H1 (cell line): Measurements from ENCODE around the gene TGFA. TPM values are rescaled to one million over a fixed set of nuclear protein-coding genes. Genes with fewer than 3 reads are reported as not detected.

Experiments
- CTCF ChIA-PET: fragments of 300-600 bp; sonication (Branson Sonifier 250); formaldehyde crosslinking; loops from one replicate; lab custom pipeline; 2021; ENCODE audit not compliant: partially characterized antibody; lab: Charles Lee
- POLR2A ChIA-PET: fragments of 300-600 bp; sonication (Branson Sonifier 250); formaldehyde crosslinking; loops from one replicate; lab custom pipeline; 2021; ENCODE audit warnings: inconsistent platforms; ENCODE audit not compliant: partially characterized antibody; lab: Charles Lee
- DNase-seq, 2 experiments: peaks; one replicate each; pipeline versions ENCODE4 v3.0.0 to v3.0.0-alpha.2; 2010 to 2022; ENCODE audit warnings: low spot score in 2 of 2, low read depth in 1 of 2, mixed read lengths in 1 of 2
- FAIRE-seq: peaks from 2 replicates; lab custom pipeline; 2011; peaks lifted over from hg19 to GRCh38; lab: Jason Lieb, UNC
- H2AFZ ChIP-seq: 2 replicates; pipeline ENCODE4 v1.8.1; 2012; ENCODE audit warnings: low read length, inconsistent platforms
- H2AK5ac ChIP-seq: 2 replicates; pipeline ENCODE4 v1.6.1; 2013; ENCODE audit warnings: low read depth, low read length
- H2BK120ac ChIP-seq: replicated peaks from 2 replicates; pipeline ENCODE3; 2013; ENCODE audit warnings: low read depth, low read length, inconsistent platforms
- H2BK12ac ChIP-seq: 2 replicates; pipeline ENCODE4 v1.6.1; 2013; ENCODE audit warnings: low read depth, low read length
- H2BK15ac ChIP-seq: 2 replicates; pipeline ENCODE4 v1.6.1; 2013; ENCODE audit warnings: low read length
- H2BK20ac ChIP-seq: 2 replicates; pipeline ENCODE4 v1.6.1; 2013; ENCODE audit warnings: low read length
- H2BK5ac ChIP-seq: 2 replicates; pipeline ENCODE4 v1.6.1; 2013; ENCODE audit warnings: low read depth, low read length
- H3K14ac ChIP-seq: 2 replicates; pipeline ENCODE4 v1.6.1; 2013; ENCODE audit warnings: inconsistent platforms; ENCODE audit not compliant: insufficient read length
- H3K18ac ChIP-seq: 2 replicates; pipeline ENCODE4 v1.6.1; 2013; ENCODE audit warnings: low read length; ENCODE audit errors: extremely low read depth
- H3K23ac ChIP-seq: 2 replicates; pipeline ENCODE4 v1.6.1; 2013; ENCODE audit warnings: inconsistent platforms; ENCODE audit not compliant: insufficient read length
- H3K23me2 ChIP-seq: 2 replicates; pipeline ENCODE4 v1.6.1; 2013; ENCODE audit warnings: low read depth, low read length
- H3K27ac ChIP-seq: 2 replicates; pipeline ENCODE4 v1.6.1; 2011; ENCODE audit warnings: low read depth, low read length, inconsistent platforms
- H3K27me3 ChIP-seq, 4 experiments: replicated peaks in 1 of 4; 1 replicate in 1 of 4; 2 replicates in 3 of 4; pipeline versions ENCODE4 v1.6.1 to v1.8.1; 2011 to 2013; ENCODE audit warnings: low read length in 3 of 4, mild to moderate bottlenecking in 3 of 4, inconsistent platforms in 2 of 4, mixed read lengths in 2 of 4, moderate library complexity in 1 of 4; ENCODE audit not compliant: control insufficient read depth in 3 of 4, insufficient read depth in 3 of 4; ENCODE audit errors: extremely low read depth in 1 of 4
- H3K36me3 ChIP-seq, 4 experiments: 2 replicates each; pipeline versions ENCODE4 v1.6.1 to v1.8.1; 2011 to 2013; ENCODE audit warnings: mild to moderate bottlenecking in 4 of 4, low read length in 3 of 4, moderate library complexity in 2 of 4, control low read depth in 1 of 4, inconsistent platforms in 1 of 4; ENCODE audit not compliant: insufficient read depth in 4 of 4, control insufficient read depth in 2 of 4
- H3K4ac ChIP-seq: replicated peaks from 2 replicates; pipeline ENCODE3; 2013; ENCODE audit warnings: low read length, low read depth, mixed read lengths, inconsistent platforms; ENCODE audit not compliant: insufficient read length
- H3K4me1 ChIP-seq, 4 experiments: replicated peaks in 1 of 4; 1 replicate in 1 of 4; 2 replicates in 3 of 4; pipeline versions ENCODE4 v1.6.1 to v1.8.1; 2011 to 2013; ENCODE audit warnings: low read length in 3 of 4, inconsistent platforms in 2 of 4, mixed read lengths in 1 of 4; ENCODE audit not compliant: insufficient read depth in 4 of 4, control insufficient read depth in 3 of 4
- H3K4me2 ChIP-seq, 2 experiments: 2 replicates each; pipeline versions ENCODE4 v1.6.1 to v1.8.1; 2011 to 2013; ENCODE audit warnings: low read depth in 2 of 2, low read length in 2 of 2, control low read depth in 1 of 2, inconsistent platforms in 1 of 2, mild to moderate bottlenecking in 1 of 2; ENCODE audit not compliant: insufficient read depth in 1 of 2
- H3K4me3 ChIP-seq, 4 experiments: fragments of 200-600, 300-600 bp in 1 of 4; sonication (generic), shearing (Covaris generic), sonication (Bioruptor Twin) in 1 of 4; 2 replicates each; pipeline versions ENCODE4 v1.5.1 to v1.8.1; 2011 to 2016; ENCODE audit warnings: low read length in 4 of 4, low read depth in 3 of 4, control low read depth in 2 of 4, inconsistent platforms in 2 of 4, mild to moderate bottlenecking in 2 of 4, mixed read lengths in 1 of 4, moderate library complexity in 1 of 4; ENCODE audit not compliant: insufficient read depth in 2 of 4; ENCODE audit errors: extremely low read depth in 1 of 4
- H3K56ac ChIP-seq: replicated peaks from 2 replicates; pipeline ENCODE3; 2013; ENCODE audit warnings: low read depth, mild to moderate bottlenecking, mixed read lengths, low read length, inconsistent platforms; ENCODE audit not compliant: insufficient read length
- H3K79me1 ChIP-seq: 2 replicates; pipeline ENCODE4 v1.6.1; 2013; ENCODE audit warnings: low read depth, low read length, control low read depth
- H3K79me2 ChIP-seq, 2 experiments: 2 replicates each; pipeline versions ENCODE4 v1.6.1 to v1.8.1; 2012 to 2013; ENCODE audit warnings: low read length in 2 of 2, mild to moderate bottlenecking in 2 of 2, inconsistent platforms in 1 of 2; ENCODE audit not compliant: insufficient read depth in 2 of 2, control insufficient read depth in 1 of 2
- H3K9ac ChIP-seq, 4 experiments: replicated peaks in 1 of 4; 1 replicate in 1 of 4; 2 replicates in 3 of 4; pipeline versions ENCODE4 v1.6.1 to v1.8.1; 2011 to 2013; ENCODE audit warnings: low read depth in 3 of 4, low read length in 3 of 4, control low read depth in 2 of 4, mild to moderate bottlenecking in 2 of 4, moderate library complexity in 2 of 4, inconsistent platforms in 1 of 4; ENCODE audit errors: extremely low read depth in 1 of 4
- H3K9me3 ChIP-seq, 2 experiments: 2 replicates each; pipeline versions ENCODE4 v1.6.1 to v1.8.1; 2012 to 2013; ENCODE audit warnings: mild to moderate bottlenecking in 2 of 2, moderate library complexity in 2 of 2, control low read depth in 1 of 2, inconsistent platforms in 1 of 2, low read depth in 1 of 2, low read length in 1 of 2, mixed read lengths in 1 of 2; ENCODE audit not compliant: insufficient read depth in 2 of 2
- H4K20me1 ChIP-seq, 2 experiments: replicated peaks in 1 of 2; 2 replicates each; pipeline versions ENCODE3 to v1.8.1; 2011 to 2013; ENCODE audit warnings: inconsistent platforms in 2 of 2, low read length in 2 of 2, mild to moderate bottlenecking in 1 of 2; ENCODE audit not compliant: insufficient read depth in 2 of 2, control insufficient read depth in 1 of 2
- H4K5ac ChIP-seq: 2 replicates; pipeline ENCODE4 v1.6.1; 2013; ENCODE audit warnings: low read length, low read depth, mixed read lengths, inconsistent platforms; ENCODE audit not compliant: insufficient read length
- H4K8ac ChIP-seq: 2 replicates; pipeline ENCODE4 v1.8.0; 2013; ENCODE audit warnings: mild to moderate bottlenecking, moderate library complexity, low read length, inconsistent platforms; ENCODE audit not compliant: insufficient read depth; ENCODE audit errors: extremely low read depth
- H4K91ac ChIP-seq: replicated peaks from 2 replicates; pipeline ENCODE3; 2013; ENCODE audit warnings: low read length, mixed read lengths, inconsistent platforms; ENCODE audit not compliant: insufficient read length
- BRCA1 ChIP-seq: IDR thresholded peaks from 2 replicates; pipeline ENCODE4 v1.6.1; 2012; ENCODE audit warnings: low read depth, low read length, improper control_type of control experiment
- CBX5 ChIP-seq: fragments of 300-800, 300-1000 bp; sonication (generic); IDR thresholded peaks from 2 replicates; pipeline ENCODE4 v1.7.1; 2016; ENCODE audit warnings: antibody characterized with exemption, low read length, low read depth
- MAFK ChIP-seq: IDR thresholded peaks from 2 replicates; pipeline ENCODE4 v1.6.1; 2012; ENCODE audit warnings: low read depth, mild to moderate bottlenecking, improper control_type of control experiment, low read length
- NRF1 ChIP-seq: IDR thresholded peaks from 2 replicates; pipeline ENCODE4 v1.6.1; 2011; ENCODE audit warnings: mild to moderate bottlenecking, low read depth, low read length, improper control_type of control experiment
- WGBS, 2 experiments: shearing (Covaris generic) in 1 of 2; methylation state at CpG; one replicate each; pipeline versions ENCODE4 v1.1.6 to v1.1.7; 2013 to 2015; ENCODE audit warnings: low lambda C conversion rate in 2 of 2, mixed read lengths in 2 of 2, inconsistent platforms in 1 of 2, low coverage in 1 of 2, missing lambda C conversion rate in 1 of 2; ENCODE audit not compliant: insufficient replicate concordance in 2 of 2, insufficient coverage in 1 of 2, insufficient read length in 1 of 2; ENCODE audit errors: extremely low coverage in 1 of 2, missing lambda C conversion rate in 1 of 2; 5-methylcytosine and 5-hydroxymethylcytosine counted together
- polyA plus RNA-seq, 7 experiments: library from polyadenylated mRNA; depleted of rRNA in 3 of 7; stranded (reverse) in 5 of 7; unstranded in 2 of 7; fragments of >200 nt in 5 of 7; fragments of 200-250 nt in 2 of 7; gene quantifications; 1 replicate in 5 of 7; 2 replicates in 1 of 7; 4 replicates in 1 of 7; pipeline versions ENCODE4 v1.2.1 to v1.2.3, GENCODE V29; 2011 to 2013; ENCODE audit warnings: missing spikeins in 2 of 7, mixed read lengths in 2 of 7
- total RNA-seq: library from RNA; stranded (reverse); fragmentation: NEBNext Ultra II Directional; extraction: Animal tissue kit (Norgen Biotek cat#: 25700); gene quantifications from 2 replicates; pipeline ENCODE4 v1.2.1, GENCODE V29; 2021

Gene TGFA
- total and polyA plus RNA-seq, 2 of the 8 experiments (the other 6 are each of a cell fraction or from before 2014, with no cell fraction given) = 1.8 to 3.7 TPM

- Histone ChIP-seq H2BK120ac (no peak overlapping the region), H3K9me3 (no peaks in the 10 kb centered on the region), H4K20me1 (no peaks in the 10 kb centered on the region), H3K79me1 (no peaks in the 10 kb centered on the region), H3K27me3 (no peaks in the 10 kb centered on the region), H2AK5ac (no peak overlapping the region), H3K4me3 (no peak overlapping the region), H3K18ac (no peak overlapping the region), H3K9ac (no peak overlapping the region), H3K4me2 (no peak overlapping the region), H4K91ac (no peak overlapping the region), H4K8ac (no peak overlapping the region), H3K23ac (no peak overlapping the region), H2BK15ac (no peak overlapping the region), H3K4me1 (no peaks in the 10 kb centered on the region), H3K23me2 (no peaks in the 10 kb centered on the region), H2BK20ac (no peak overlapping the region), H2BK12ac (no peak overlapping the region), H3K79me2 (no peaks in the 10 kb centered on the region), H3K36me3 (no peaks in the 10 kb centered on the region), H2BK5ac (no peak overlapping the region), H3K27ac (no peak overlapping the region), H3K4ac (no peak overlapping the region), H3K56ac (no peak overlapping the region), H2AFZ (no peak overlapping the region), H4K5ac (no peak overlapping the region), H3K14ac (no peak overlapping the region)
- 80% methylated on average over 7 of the region's 7 CpGs; no CpG with 5 or more reads in 1 of the 2 experiments for WGBS, 2 experiments
- CTCF ChIA-PET = interaction anchor here (0.6 to 1.1 kb wide), 3 partner anchors 19 to 757 kb away, joined by 3 read pairs; no protein-coding TSS in a partner anchor
- POLR2A ChIA-PET = no interaction called here
- FAIRE-seq (no peak), DNase-seq (no peak)
- TF ChIP-seq BRCA1 (no peak), NRF1 (no peak), MAFK (no peak), CBX5 (no peak)
Measured at GRCh38 chr2:70532244-70532935, 21.2 kb downstream of the TGFA start.
